GM18861 (cell line): Measurements from ENCODE around the gene S100A8.

Experiments used
- ATAC-seq: cut with Tn5 transposase; IDR thresholded peaks from one replicate; pipeline ENCODE4 v1.9.1; 2021; ENCODE audit not compliant: unreplicated experiment

S100A8 gene

GRCh38 chr1:153363641-153364040, 27.2 kb downstream of the S100A8 start:
- no peak for ATAC-seq

- ATAC-seq = no peak
Measured at GRCh38 chr1:153362187-153362775, 28.6 kb downstream of the S100A8 start.

GRCh38 chr1:153361480-153362109, 29.3 kb downstream of the S100A8 start:
- no peak for ATAC-seq

- no peak for ATAC-seq
Measured at GRCh38 chr1:153360592-153361479, 30.0 kb downstream of the S100A8 start.

- ATAC-seq = no peak
Measured at GRCh38 chr1:153360190-153360589, 30.7 kb downstream of the S100A8 start.

GRCh38 chr1:153359241-153359640, 31.6 kb downstream of the S100A8 start:
- no peak for ATAC-seq

- ATAC-seq = no peak
Measured at GRCh38 chr1:153358691-153358975, 32.2 kb downstream of the S100A8 start.

- no peak for ATAC-seq
Measured at GRCh38 chr1:153357853-153358690, 32.8 kb downstream of the S100A8 start, which contains the start of gene S100A9. S100A9 (plus strand) TSS chr1:153357854; CDS start chr1:153358284, 430 bp downstream.

- ATAC-seq = no peak
Measured at GRCh38 chr1:153357076-153357852, 33.6 kb downstream of the S100A8 start.

- ATAC-seq = no peak
Measured at GRCh38 chr1:153356392-153357075, 34.3 kb downstream of the S100A8 start.

- no peak for ATAC-seq
Measured at GRCh38 chr1:153355445-153356071, 35.3 kb downstream of the S100A8 start.

GRCh38 chr1:153354515-153355193, 36.2 kb downstream of the S100A8 start:
- ATAC-seq = no peak

GRCh38 chr1:153353226-153353947, 37.5 kb downstream of the S100A8 start:
- ATAC-seq = no peak

GRCh38 chr1:153352523-153352922, 38.4 kb downstream of the S100A8 start:
- peak; percentile 42 for ATAC-seq

GRCh38 chr1:153350321-153350957, 40.4 kb downstream of the S100A8 start:
- ATAC-seq = no peak

GRCh38 chr1:153349363-153350320, 41.2 kb downstream of the S100A8 start:
- no peak for ATAC-seq
